Activated CD8-positive, alpha-beta T cell treated with anti-CD3 and anti-CD28 coated beads for 36 hours (primary cell): ENCODE data around the gene MGMT. TPM values are rescaled to one million over a fixed set of nuclear protein-coding genes. Genes with fewer than 3 reads are reported as not detected.

Source experiments
- ATAC-seq: fragments of 200-7000 bp; cut with Tn5 transposase; one replicate; pipeline ENCODE4 v1.10.0; 2021; ENCODE audit warnings: mild to moderate bottlenecking, moderate library complexity
- CTCF ChIA-PET: fragments of 350-600 bp; sonication (Branson Sonifier 250); formaldehyde crosslinking; loops from one replicate; lab custom pipeline; 2021; ENCODE audit warnings: antibody characterized with exemption; lab: Charles Lee
- POLR2A ChIA-PET: fragments of 350-600 bp; sonication (Branson Sonifier 250); formaldehyde crosslinking; loops from one replicate; lab custom pipeline; 2021; ENCODE audit warnings: antibody characterized with exemption; lab: Charles Lee
- DNase-seq: peaks from one replicate; pipeline ENCODE4 v3.0.0-alpha.2; 2020
- H3K27ac Mint-ChIP-seq: one replicate; pipeline ENCODE4 v1.8.0; 2021; ENCODE audit warnings: mild to moderate bottlenecking, mixed read lengths
- H3K27me3 Mint-ChIP-seq: one replicate; pipeline ENCODE4 v1.8.0; 2021; ENCODE audit warnings: mixed read lengths
- H3K36me3 Mint-ChIP-seq: one replicate; pipeline ENCODE4 v1.8.0; 2021; ENCODE audit warnings: low read depth, mixed read lengths
- H3K4me1 Mint-ChIP-seq: one replicate; pipeline ENCODE4 v1.8.0; 2021; ENCODE audit warnings: low read depth, mixed read lengths
- H3K4me3 Mint-ChIP-seq: one replicate; pipeline ENCODE4 v1.8.0; 2021; ENCODE audit warnings: mild to moderate bottlenecking, moderate library complexity, mixed read lengths
- H3K9me3 Mint-ChIP-seq: one replicate; pipeline ENCODE4 v1.8.0; 2021; ENCODE audit warnings: mixed read lengths
- CTCF ChIP-seq: fragments of 200-600 bp; IDR thresholded peaks from one replicate; pipeline ENCODE4 v1.8.0; 2022; ENCODE audit warnings: antibody characterized with exemption, mild to moderate bottlenecking
- intact Hi-C: fragments of 100-400 bp; cut with micrococcal nuclease; formaldehyde crosslinking; loops from one replicate; pipeline ENCODE4 v1.10.0; 2022
- total RNA-seq, 2 experiments: library from RNA; stranded (reverse); gene quantifications; one replicate each; pipeline ENCODE4 v1.2.3, GENCODE V29; 2021

The MGMT gene
- total RNA-seq, 2 experiments from 2014 or later: 16.2 to 17.0 TPM

GRCh38 chr10:129524936-129525335 lies 57.9 kb downstream of the MGMT start:
- no peaks in the 10 kb centered on the region for H3K27me3 Mint-ChIP-seq
- no peak for ATAC-seq
- intact Hi-C loops: no loop called here
- CTCF ChIA-PET: no interaction called here
- H3K4me3 Mint-ChIP-seq: no peak overlapping the region
- DNase-seq: no peak
- no peak overlapping the region for H3K27ac Mint-ChIP-seq
- no peak for TF ChIP-seq CTCF
- H3K36me3 Mint-ChIP-seq: peaks cover 35% of the 10 kb centered on the region
- POLR2A ChIA-PET: no interaction called here
- peaks cover 8% of the 10 kb centered on the region for H3K9me3 Mint-ChIP-seq
- no peaks in the 10 kb centered on the region for H3K4me1 Mint-ChIP-seq

GRCh38 chr10:129525401-129525801 lies 58.4 kb downstream of the MGMT start:
- POLR2A ChIA-PET: no interaction called here

GRCh38 chr10:129526943-129527342 lies 59.9 kb downstream of the MGMT start:
- intact Hi-C loops: no loop called here
- peaks cover 31% of the 10 kb centered on the region for H3K36me3 Mint-ChIP-seq
- ATAC-seq (no peak), DNase-seq (no peak)
- TF ChIP-seq CTCF: no peak
- CTCF ChIA-PET: no interaction called here
- no peaks in the 10 kb centered on the region for H3K27me3 Mint-ChIP-seq
- POLR2A ChIA-PET: no interaction called here
- peaks cover 6% of the 10 kb centered on the region for H3K4me1 Mint-ChIP-seq
- H3K9me3 Mint-ChIP-seq: peaks cover 8% of the 10 kb centered on the region
- no peak overlapping the region for H3K27ac Mint-ChIP-seq
- H3K4me3 Mint-ChIP-seq: no peak overlapping the region

More at GRCh38 chr10:129525401-129525801, 58.4 kb downstream of the MGMT start:
- peaks cover 33% of the 10 kb centered on the region for H3K36me3 Mint-ChIP-seq
- DNase-seq (no peak), ATAC-seq (no peak)
- CTCF ChIA-PET: no interaction called here
- no peaks in the 10 kb centered on the region for H3K27me3 Mint-ChIP-seq
- H3K4me3 Mint-ChIP-seq: no peak overlapping the region
- H3K4me1 Mint-ChIP-seq: no peaks in the 10 kb centered on the region
- TF ChIP-seq CTCF: no peak
- no peak overlapping the region for H3K27ac Mint-ChIP-seq
- intact Hi-C loops: no loop called here
- H3K9me3 Mint-ChIP-seq: peaks cover 8% of the 10 kb centered on the region

GRCh38 chr10:129528376-129528978 lies 61.4 kb downstream of the MGMT start:
- Mint-ChIP-seq H3K4me3 (no peak overlapping the region), H3K4me1 (peaks cover 6% of the 10 kb centered on the region), H3K36me3 (peaks cover 29% of the 10 kb centered on the region), H3K27ac (no peak overlapping the region), H3K9me3 (peaks cover 8% of the 10 kb centered on the region), H3K27me3 (no peaks in the 10 kb centered on the region)
- POLR2A ChIA-PET: no interaction called here
- intact Hi-C loops: no loop called here
- ATAC-seq: no peak
- no peak for DNase-seq
- CTCF ChIA-PET: no interaction called here
- no peak for TF ChIP-seq CTCF

- Mint-ChIP-seq H3K9me3 (peaks cover 11% of the 10 kb centered on the region), H3K36me3 (peaks cover 40% of the 10 kb centered on the region), H3K27ac (no peak overlapping the region), H3K27me3 (no peaks in the 10 kb centered on the region), H3K4me1 (peaks cover 6% of the 10 kb centered on the region), H3K4me3 (no peak overlapping the region)
- no peak for TF ChIP-seq CTCF
- intact Hi-C loops: no loop called here
- CTCF ChIA-PET: no interaction called here
- DNase-seq (no peak), ATAC-seq (no peak)
- POLR2A ChIA-PET: no interaction called here
Observed at GRCh38 chr10:129530581-129530980, 63.5 kb downstream of the MGMT start.
